Spinal cord (tissue), 10 donors: ENCODE results near the gene SESN1. TPM values are rescaled to one million over a fixed set of nuclear protein-coding genes. Genes with fewer than 3 reads are reported as not detected.

Experiments used
- DNase-seq, 6 donors: peaks; one replicate each; pipeline versions ENCODE4 v3.0.0 to v3.0.0-alpha.2; 2013 to 2015; ENCODE audit warnings: low spot score in 6 of 6, low read depth in 4 of 6
- H3K27ac ChIP-seq: one replicate; pipeline ENCODE4 v1.5.1; 2013; ENCODE audit warnings: low read depth, low read length, control low read depth
- H3K27me3 ChIP-seq: one replicate; pipeline ENCODE4 v1.6.1; 2013; ENCODE audit warnings: low read length; ENCODE audit not compliant: control insufficient read depth, insufficient read depth
- H3K36me3 ChIP-seq: one replicate; pipeline ENCODE4 v1.6.1; 2013; ENCODE audit warnings: low read length; ENCODE audit not compliant: control insufficient read depth, insufficient read depth
- H3K4me1 ChIP-seq: one replicate; pipeline ENCODE4 v1.6.1; 2013; ENCODE audit warnings: low read length; ENCODE audit not compliant: control insufficient read depth, insufficient read depth
- H3K4me3 ChIP-seq: one replicate; pipeline ENCODE4 v1.5.1; 2013; ENCODE audit warnings: low read depth, low read length, control low read depth
- H3K9me3 ChIP-seq: one replicate; pipeline ENCODE4 v1.6.1; 2013; ENCODE audit warnings: low read length; ENCODE audit not compliant: control insufficient read depth, insufficient read depth
- WGBS: methylation state at CpG from one replicate; pipeline ENCODE4 v1.1.5; 2013; ENCODE audit warnings: missing lambda C conversion rate; ENCODE audit not compliant: insufficient coverage; 5-methylcytosine and 5-hydroxymethylcytosine counted together
- polyA plus RNA-seq, 2 donors: library from polyadenylated mRNA; unstranded; fragments of 120-200 nt; gene quantifications; one replicate each; pipeline ENCODE4 v1.2.1, GENCODE V29; 2013; ENCODE audit not compliant: insufficient read length in 2 of 2
- total RNA-seq, 2 donors: library from RNA; depleted of rRNA in 1 of 2; stranded (reverse); fragments of 120-200 nt in 1 of 2; fragments of >200 nt in 1 of 2; gene quantifications; one replicate each; pipeline versions ENCODE4 v1.2.3 to v1.2.4, GENCODE V29; 2013 to 2014
- donor health status: healthy.

The SESN1 gene
- total and polyA plus RNA-seq, 4 donors = 25.3 to 68.6 (median 43.4) TPM

GRCh38 chr6:109039795-109040194 lies 54.9 kb downstream of the SESN1 start:
- Histone ChIP-seq H3K27ac (no peak overlapping the region), H3K9me3 (peaks cover 2% of the 10 kb centered on the region), H3K4me1 (no peaks in the 10 kb centered on the region), H3K36me3 (no peaks in the 10 kb centered on the region), H3K27me3 (no peaks in the 10 kb centered on the region), H3K4me3 (no peak overlapping the region)
- no peak for DNase-seq
- no CpG with 5 or more reads among the region's 2 CpGs for WGBS

GRCh38 chr6:109038837-109039398 lies 55.7 kb downstream of the SESN1 start:
- Histone ChIP-seq H3K4me1 (no peaks in the 10 kb centered on the region), H3K27me3 (no peaks in the 10 kb centered on the region), H3K9me3 (peaks cover 2% of the 10 kb centered on the region), H3K36me3 (no peaks in the 10 kb centered on the region), H3K4me3 (no peak overlapping the region), H3K27ac (no peak overlapping the region)
- no peak for DNase-seq

GRCh38 chr6:109036574-109037294 lies 57.9 kb downstream of the SESN1 start:
- Histone ChIP-seq H3K27ac (no peak overlapping the region), H3K4me1 (no peaks in the 10 kb centered on the region), H3K4me3 (no peak overlapping the region), H3K27me3 (no peaks in the 10 kb centered on the region), H3K36me3 (no peaks in the 10 kb centered on the region), H3K9me3 (no peaks in the 10 kb centered on the region)
- no CpG with 5 or more reads among the region's 5 CpGs for WGBS
- no peak for DNase-seq

- Histone ChIP-seq H3K9me3 (no peaks in the 10 kb centered on the region), H3K36me3 (no peaks in the 10 kb centered on the region), H3K4me3 (no peak overlapping the region), H3K27me3 (no peaks in the 10 kb centered on the region), H3K27ac (no peak overlapping the region), H3K4me1 (no peaks in the 10 kb centered on the region)
- 50% methylated on average over 1 of the region's 1 CpG for WGBS
- DNase-seq = no peak
Observed at GRCh38 chr6:109034526-109034925, 60.1 kb downstream of the SESN1 start.

- no peaks in the 10 kb centered on the region for H3K9me3 ChIP-seq
- H3K36me3 ChIP-seq = no peaks in the 10 kb centered on the region
- H3K4me3 ChIP-seq = no peak overlapping the region
- DNase-seq = no peak
- WGBS = no CpG with 5 or more reads among the region's 2 CpGs
- no peak overlapping the region for H3K27ac ChIP-seq
- H3K4me1 ChIP-seq = no peaks in the 10 kb centered on the region
- H3K27me3 ChIP-seq = no peaks in the 10 kb centered on the region
Observed at GRCh38 chr6:109033655-109034054, 61.0 kb downstream of the SESN1 start.

GRCh38 chr6:109031416-109031815 lies 63.2 kb downstream of the SESN1 start:
- Histone ChIP-seq H3K36me3 (no peaks in the 10 kb centered on the region), H3K4me1 (no peaks in the 10 kb centered on the region), H3K4me3 (no peak overlapping the region), H3K27ac (no peak overlapping the region), H3K9me3 (no peaks in the 10 kb centered on the region), H3K27me3 (no peaks in the 10 kb centered on the region)
- no peak for DNase-seq
- WGBS = 50% methylated on average over 1 of the region's 1 CpG

- DNase-seq = no peak
- no CpG with 5 or more reads among the region's 1 CpG for WGBS
- H3K4me3 ChIP-seq = no peak overlapping the region
- H3K27me3 ChIP-seq = no peaks in the 10 kb centered on the region
- H3K9me3 ChIP-seq = no peaks in the 10 kb centered on the region
- H3K4me1 ChIP-seq = no peaks in the 10 kb centered on the region
- no peaks in the 10 kb centered on the region for H3K36me3 ChIP-seq
- H3K27ac ChIP-seq = no peak overlapping the region
Observed at GRCh38 chr6:109029313-109029712, 65.3 kb downstream of the SESN1 start.

- Histone ChIP-seq H3K27ac (no peak overlapping the region), H3K9me3 (no peaks in the 10 kb centered on the region), H3K4me1 (no peaks in the 10 kb centered on the region), H3K27me3 (no peaks in the 10 kb centered on the region), H3K4me3 (no peak overlapping the region), H3K36me3 (no peaks in the 10 kb centered on the region)
- no CpG with 5 or more reads among the region's 3 CpGs for WGBS
- DNase-seq = no peak
Observed at GRCh38 chr6:109028439-109028838, 66.2 kb downstream of the SESN1 start.

GRCh38 chr6:109027964-109028363 lies 66.7 kb downstream of the SESN1 start:
- H3K27me3 ChIP-seq = no peaks in the 10 kb centered on the region
- no peak for DNase-seq
- H3K9me3 ChIP-seq = no peaks in the 10 kb centered on the region
- H3K36me3 ChIP-seq = no peaks in the 10 kb centered on the region
- H3K4me3 ChIP-seq = no peak overlapping the region
- no peaks in the 10 kb centered on the region for H3K4me1 ChIP-seq
- no peak overlapping the region for H3K27ac ChIP-seq

GRCh38 chr6:109025639-109026038 lies 69.0 kb downstream of the SESN1 start:
- WGBS = no CpG with 5 or more reads among the region's 1 CpG
- H3K27ac ChIP-seq = no peak overlapping the region
- H3K9me3 ChIP-seq = no peaks in the 10 kb centered on the region

More at GRCh38 chr6:109025639-109026038, 69.0 kb downstream of the SESN1 start:
- H3K4me1 ChIP-seq = no peaks in the 10 kb centered on the region
- H3K36me3 ChIP-seq = no peaks in the 10 kb centered on the region
- no peaks in the 10 kb centered on the region for H3K27me3 ChIP-seq
- no peak overlapping the region for H3K4me3 ChIP-seq
- DNase-seq = no peak
